ENCODE measurements around the gene SUN1. TPM values are rescaled to one million over a fixed set of nuclear protein-coding genes. Genes with fewer than 3 reads are reported as not detected.

The SUN1 gene
- total RNA-seq, 1 donor from 2014 or later: 121 TPM

- no peak for DNase-seq (ENCODE audit: extremely low spot score, unreplicated experiment)
- Mint-ChIP-seq H3K9me3 (peaks cover 5% of the 10 kb centered on the region), H3K4me1 (ENCODE audit: unreplicated experiment) (peaks cover 52% of the 10 kb centered on the region), H3K36me3 (peaks cover 23% of the 10 kb centered on the region), H3K4me3 (peak overlapping the region; percentile 48), H3K27me3 (no peaks in the 10 kb centered on the region), H3K27ac (peak overlapping the region; percentile 61)
- TF ChIP-seq, protein P1, sequence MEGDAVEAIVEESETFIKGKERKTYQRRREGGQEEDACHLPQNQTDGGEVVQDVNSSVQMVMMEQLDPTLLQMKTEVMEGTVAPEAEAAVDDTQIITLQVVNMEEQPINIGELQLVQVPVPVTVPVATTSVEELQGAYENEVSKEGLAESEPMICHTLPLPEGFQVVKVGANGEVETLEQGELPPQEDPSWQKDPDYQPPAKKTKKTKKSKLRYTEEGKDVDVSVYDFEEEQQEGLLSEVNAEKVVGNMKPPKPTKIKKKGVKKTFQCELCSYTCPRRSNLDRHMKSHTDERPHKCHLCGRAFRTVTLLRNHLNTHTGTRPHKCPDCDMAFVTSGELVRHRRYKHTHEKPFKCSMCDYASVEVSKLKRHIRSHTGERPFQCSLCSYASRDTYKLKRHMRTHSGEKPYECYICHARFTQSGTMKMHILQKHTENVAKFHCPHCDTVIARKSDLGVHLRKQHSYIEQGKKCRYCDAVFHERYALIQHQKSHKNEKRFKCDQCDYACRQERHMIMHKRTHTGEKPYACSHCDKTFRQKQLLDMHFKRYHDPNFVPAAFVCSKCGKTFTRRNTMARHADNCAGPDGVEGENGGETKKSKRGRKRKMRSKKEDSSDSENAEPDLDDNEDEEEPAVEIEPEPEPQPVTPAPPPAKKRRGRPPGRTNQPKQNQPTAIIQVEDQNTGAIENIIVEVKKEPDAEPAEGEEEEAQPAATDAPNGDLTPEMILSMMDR (conservative IDR thresholded peaks at IDR 0.05): no peak
These were observed 11.9 kb upstream of the SUN1 start for GRCh38 chr7:820341-820740.

DNA sequence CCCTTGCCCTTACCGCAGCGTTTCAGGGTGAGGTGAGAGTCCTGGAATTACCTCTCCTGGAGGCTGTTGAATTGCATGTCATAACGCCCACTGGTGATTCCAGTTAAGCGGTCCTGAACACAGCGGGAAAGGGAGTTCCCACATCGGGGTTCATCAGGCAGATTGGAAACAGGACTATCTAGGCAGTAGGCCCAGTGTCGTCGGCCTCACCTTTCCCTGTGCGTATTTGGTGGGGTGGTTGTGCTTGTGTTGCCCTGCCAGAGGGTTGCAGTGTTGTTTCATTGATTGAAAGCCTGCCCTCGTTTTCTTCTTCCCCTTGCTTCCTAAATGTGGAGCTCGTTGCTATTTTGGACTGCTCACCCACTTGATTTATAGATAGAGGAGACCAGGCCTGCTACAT is 10.6 kb upstream of the SUN1 start:
- Mint-ChIP-seq H3K36me3 (peaks cover 26% of the 10 kb centered on the region), H3K4me3 (peak overlapping the region; percentile 21), H3K27ac (peak overlapping the region; percentile 66), H3K9me3 (peaks cover 5% of the 10 kb centered on the region), H3K27me3 (no peaks in the 10 kb centered on the region), H3K4me1 (ENCODE audit: unreplicated experiment) (peaks cover 55% of the 10 kb centered on the region)
- no peak for DNase-seq (ENCODE audit: extremely low spot score, unreplicated experiment)
- TF ChIP-seq, protein P1 (conservative IDR thresholded peaks at IDR 0.05): no peak

DNA sequence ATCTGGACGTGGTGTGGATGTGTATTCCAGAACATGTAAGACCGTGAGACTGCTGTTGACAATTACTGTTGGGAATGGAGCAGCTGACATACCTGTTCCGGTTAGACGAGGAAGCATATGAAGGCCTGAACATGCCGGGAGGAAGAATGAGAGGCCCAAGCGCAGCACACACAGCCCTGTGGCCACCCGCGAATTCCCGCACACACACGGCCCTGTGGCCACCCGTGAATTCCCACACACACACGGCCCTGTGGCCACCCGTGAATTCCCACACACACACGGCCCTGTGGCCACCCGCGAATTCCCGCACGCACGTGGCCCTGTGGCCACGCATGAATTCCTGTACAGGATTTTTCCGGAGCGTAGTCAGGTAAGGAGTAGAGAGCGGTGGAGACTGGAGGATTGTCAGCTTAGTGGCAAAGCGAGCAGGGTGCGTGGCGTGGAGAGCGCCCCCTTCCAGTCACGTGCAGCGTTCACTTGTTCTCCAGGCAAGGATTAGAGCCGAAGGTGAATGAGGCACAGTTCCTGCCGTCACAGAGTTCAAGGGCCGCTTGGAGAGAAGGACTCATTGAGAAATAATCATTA is 9.5 kb upstream of the SUN1 start:
- H3K9me3 Mint-ChIP-seq: peaks cover 5% of the 10 kb centered on the region
- H3K27me3 Mint-ChIP-seq: no peaks in the 10 kb centered on the region
- no peak overlapping the region for H3K27ac Mint-ChIP-seq
- no peak overlapping the region for H3K4me3 Mint-ChIP-seq
- peaks cover 51% of the 10 kb centered on the region for H3K4me1 Mint-ChIP-seq (ENCODE audit: unreplicated experiment)
- peaks cover 26% of the 10 kb centered on the region for H3K36me3 Mint-ChIP-seq
- DNase-seq (ENCODE audit: extremely low spot score, unreplicated experiment): no peak
- TF ChIP-seq, protein P1 (conservative IDR thresholded peaks at IDR 0.05): no peak

DNA sequence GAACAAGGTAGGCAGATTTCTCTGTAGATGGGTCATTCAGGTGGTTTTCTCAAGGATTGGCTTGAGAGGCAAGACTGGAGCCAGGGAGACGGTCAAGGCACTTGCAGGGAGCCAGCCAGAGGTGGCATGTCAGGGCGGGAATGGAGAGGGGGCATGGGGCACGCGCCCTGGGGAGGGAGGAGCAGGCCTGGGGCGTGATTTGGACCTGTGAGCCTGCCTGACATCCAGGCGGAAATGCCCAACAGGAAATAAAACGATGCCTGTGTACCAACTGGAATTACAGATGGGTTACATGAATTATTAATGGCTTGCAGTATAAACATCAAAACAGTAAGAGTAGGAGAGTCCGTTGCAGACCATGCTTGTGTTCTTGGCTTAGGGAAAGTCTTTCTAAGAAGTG is 8.6 kb upstream of the SUN1 start:
- Mint-ChIP-seq H3K27me3 (no peaks in the 10 kb centered on the region), H3K4me1 (ENCODE audit: unreplicated experiment) (peaks cover 43% of the 10 kb centered on the region), H3K36me3 (peaks cover 22% of the 10 kb centered on the region), H3K9me3 (no peaks in the 10 kb centered on the region), H3K27ac (no peak overlapping the region), H3K4me3 (no peak overlapping the region)
- TF ChIP-seq, protein P1 (conservative IDR thresholded peaks at IDR 0.05): no peak
- no peak for DNase-seq (ENCODE audit: extremely low spot score, unreplicated experiment)

GRCh38 chr7:824081-824480 is 8.2 kb upstream of the SUN1 start:
- no peak overlapping the region for H3K27ac Mint-ChIP-seq
- no peaks in the 10 kb centered on the region for H3K9me3 Mint-ChIP-seq
- peaks cover 22% of the 10 kb centered on the region for H3K36me3 Mint-ChIP-seq
- no peak overlapping the region for H3K4me3 Mint-ChIP-seq
- TF ChIP-seq, protein P1 (conservative IDR thresholded peaks at IDR 0.05): no peak
- no peaks in the 10 kb centered on the region for H3K27me3 Mint-ChIP-seq
- DNase-seq (ENCODE audit: extremely low spot score, unreplicated experiment): no peak
- peaks cover 43% of the 10 kb centered on the region for H3K4me1 Mint-ChIP-seq (ENCODE audit: unreplicated experiment)

- no peaks in the 10 kb centered on the region for H3K9me3 Mint-ChIP-seq
- DNase-seq (ENCODE audit: extremely low spot score, unreplicated experiment): no peak
- TF ChIP-seq, protein P1 (conservative IDR thresholded peaks at IDR 0.05): no peak
- H3K27ac Mint-ChIP-seq: no peak overlapping the region
- peaks cover 43% of the 10 kb centered on the region for H3K4me1 Mint-ChIP-seq (ENCODE audit: unreplicated experiment)
- no peak overlapping the region for H3K4me3 Mint-ChIP-seq
- H3K36me3 Mint-ChIP-seq: peaks cover 22% of the 10 kb centered on the region
- H3K27me3 Mint-ChIP-seq: no peaks in the 10 kb centered on the region
These were observed 7.6 kb upstream of the SUN1 start for GRCh38 chr7:824664-825063.
